Subcutaneous adipose tissue (tissue), 4 donors: Measurements from ENCODE around the gene PAPPA. TPM values are rescaled to one million over a fixed set of nuclear protein-coding genes. Genes with fewer than 3 reads are reported as not detected.

Source experiments
- CTCF ChIP-seq: fragments of 450-650 bp; IDR thresholded peaks from one replicate; pipeline ENCODE4 v1.5.1; 2016; ENCODE audit warnings: low read depth, mild to moderate bottlenecking, control low read depth, antibody characterized with exemption, moderate library complexity
- total RNA-seq, 4 donors: library from RNA; depleted of rRNA; stranded (reverse); fragments of >200 nt; gene quantifications; one replicate each; pipeline ENCODE4 v1.1.0, GENCODE V29; 2016

The PAPPA gene
- total RNA-seq, 4 donors from 2014 or later: 1.3 to 3.9 (median 3.1) TPM

GRCh38 chr9:116387934-116388698, 234.5 kb downstream of the PAPPA start:
- TF ChIP-seq CTCF: no peak

DNA sequence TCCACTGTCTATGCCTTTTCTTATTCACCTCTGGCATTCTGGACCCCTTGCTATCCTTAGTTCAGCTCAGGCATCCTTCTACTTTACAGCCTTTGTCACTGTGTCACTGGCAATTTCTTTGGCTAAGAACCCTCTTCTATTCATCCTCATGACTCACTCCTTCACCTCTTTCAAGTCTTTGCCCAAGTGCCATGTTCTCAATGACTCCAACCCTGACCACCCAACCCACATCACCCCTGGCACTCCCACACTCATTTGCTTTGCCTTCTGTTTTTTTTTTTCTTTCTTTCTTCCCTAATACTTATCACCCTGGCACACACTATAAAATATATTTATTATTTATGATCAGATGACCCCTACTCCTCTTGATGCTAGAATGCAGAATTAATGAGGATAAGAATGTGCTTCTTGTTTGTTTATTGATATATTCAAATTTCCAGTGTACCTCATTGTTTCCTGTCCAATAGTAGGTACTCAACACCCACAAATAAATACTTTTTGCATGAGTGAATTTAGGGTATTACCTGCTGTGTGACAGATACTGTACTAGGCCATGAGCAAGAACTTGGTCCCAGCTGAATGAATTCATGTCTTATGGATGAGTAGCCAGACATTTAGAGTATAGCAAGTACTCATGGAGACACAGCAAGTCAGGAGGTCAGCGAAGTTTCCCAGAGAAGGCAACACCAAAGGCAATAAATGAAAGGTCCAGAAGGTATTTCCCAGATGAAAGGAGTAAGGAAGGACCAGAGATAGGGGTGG, 236.1 kb downstream of the PAPPA start:
- TF ChIP-seq CTCF: no peak

GRCh38 chr9:116390303-116391228, 237.0 kb downstream of the PAPPA start:
- TF ChIP-seq CTCF: no peak

DNA sequence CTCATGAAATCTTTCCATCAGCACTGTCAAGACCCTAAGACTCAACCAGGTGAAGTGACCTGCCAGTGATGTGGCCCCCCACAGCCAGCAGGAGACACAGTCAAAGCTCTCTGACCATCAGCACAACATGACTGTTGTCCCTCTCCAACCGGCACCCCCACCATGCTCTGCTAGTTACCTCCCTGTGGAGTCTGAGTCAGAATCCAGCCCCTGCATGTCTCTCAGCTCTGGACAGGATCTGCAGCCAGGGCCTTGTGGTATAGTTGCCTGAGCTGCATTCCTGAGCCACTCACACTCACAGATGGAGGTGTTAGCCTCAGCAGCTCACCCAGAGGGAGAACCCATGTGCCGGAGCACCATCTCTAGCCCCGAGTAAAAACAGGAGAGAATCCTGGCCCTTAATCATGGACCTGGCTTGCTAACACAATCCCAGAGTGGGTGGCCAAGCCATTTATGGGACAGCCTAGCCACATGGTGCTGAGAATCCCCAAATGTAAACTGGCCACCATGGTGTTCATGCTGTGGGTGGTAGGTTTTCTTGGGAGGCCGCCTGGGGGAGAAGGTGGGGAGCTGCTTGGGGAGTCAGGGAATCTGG, 237.8 kb downstream of the PAPPA start:
- TF ChIP-seq CTCF: no peak

DNA sequence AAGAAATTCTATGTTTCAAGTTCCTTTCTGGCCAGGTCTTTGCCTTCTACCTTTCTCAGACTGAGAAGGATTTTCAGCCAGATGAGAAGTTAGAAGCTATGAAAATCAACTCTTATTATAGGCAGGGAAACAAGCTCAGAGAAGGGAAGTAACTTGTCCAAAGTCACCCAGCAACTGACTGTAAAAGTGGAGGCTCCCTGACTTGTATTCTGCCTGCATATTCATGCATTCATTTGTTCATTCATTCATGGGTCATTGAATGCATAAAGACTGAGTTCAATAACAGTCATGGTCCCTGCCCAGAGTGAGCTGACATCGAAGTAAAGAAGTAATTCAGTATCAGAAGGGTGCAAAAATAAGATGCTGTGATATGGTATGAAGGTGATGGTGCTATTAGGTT, 239.6 kb downstream of the PAPPA start:
- no peak for TF ChIP-seq CTCF

GRCh38 chr9:116394070-116394469, 240.5 kb downstream of the PAPPA start:
- TF ChIP-seq CTCF: no peak
